ENCODE data around the gene CPEB4. TPM values are rescaled to one million over a fixed set of nuclear protein-coding genes. Genes with fewer than 3 reads are reported as not detected.

CPEB4 gene
- total RNA-seq, 1 experiment from 2014 or later: 27.7 TPM

GRCh38 chr5:173843794-173844193, 44.4 kb upstream of the CPEB4 start:
- Histone ChIP-seq H3K36me3 (ENCODE audit: control insufficient read depth, insufficient read depth, low read length) (no peaks in the 10 kb centered on the region), H3K9me3 (ENCODE audit: control insufficient read depth, insufficient read depth, low read depth, low read length) (no peaks in the 10 kb centered on the region), H3K27ac (ENCODE audit: low read length) (no peak overlapping the region), H3K27me3 (ENCODE audit: control insufficient read depth, insufficient read depth, low read length) (no peaks in the 10 kb centered on the region), H3K4me3 (ENCODE audit: low read depth in 2 of 2, low read length in 2 of 2) (no peak overlapping the region), H3K4me1 (ENCODE audit: control insufficient read depth, insufficient read depth, low read length) (no peaks in the 10 kb centered on the region)
- ATAC-seq (no peak), DNase-seq (ENCODE audit: low read depth, low spot score) (no peak)
- ChIA-PET CTCF (no interaction called here), POLR2A (no interaction called here)
- in situ Hi-C loops (cut with HindIII; ENCODE audit: low pct_unique_long_range_greater_than_20kb, low sequenced_read_pairs) (no loop called here), intact Hi-C loops (cut with micrococcal nuclease; ENCODE audit: unreplicated experiment) (no loop called here)
- BruUV-seq (replicated peaks): no TSS peak
- no peak for TF ChIP-seq POLR2AphosphoS5 (IDR thresholded peaks at IDR 0.05; ENCODE audit: low read depth, low read length)
- TF ChIP-seq CTCF (IDR thresholded peaks at IDR 0.05): no peak
- TF ChIP-seq REST (IDR thresholded peaks at IDR 0.05; ENCODE audit: insufficient read depth in 1 of 2, low read depth in 2 of 2, low read length in 1 of 2): no peak
- no peak for TF ChIP-seq SIN3A (IDR thresholded peaks at IDR 0.05; ENCODE audit: borderline replicate concordance, insufficient read depth, low read depth, low read length)
- TF ChIP-seq TCF7L2 (IDR thresholded peaks at IDR 0.05; ENCODE audit: low read depth, low read length): no peak

- DNase-seq (ENCODE audit: low read depth, low spot score): no peak
- Histone ChIP-seq H3K4me3 (ENCODE audit: low read depth in 2 of 2, low read length in 2 of 2) (no peak overlapping the region), H3K27ac (ENCODE audit: low read length) (no peak overlapping the region), H3K27me3 (ENCODE audit: control insufficient read depth, insufficient read depth, low read length) (no peaks in the 10 kb centered on the region), H3K4me1 (ENCODE audit: control insufficient read depth, insufficient read depth, low read length) (no peaks in the 10 kb centered on the region), H3K9me3 (ENCODE audit: control insufficient read depth, insufficient read depth, low read depth, low read length) (peaks cover 5% of the 10 kb centered on the region; the same call in 1 of the 2 replicates), H3K36me3 (ENCODE audit: control insufficient read depth, insufficient read depth, low read length) (no peaks in the 10 kb centered on the region)
- no peak for TF ChIP-seq TCF7L2 (IDR thresholded peaks at IDR 0.05; ENCODE audit: low read depth, low read length)
- no peak for TF ChIP-seq REST (IDR thresholded peaks at IDR 0.05; ENCODE audit: insufficient read depth in 1 of 2, low read depth in 2 of 2, low read length in 1 of 2)
- TF ChIP-seq CTCF (IDR thresholded peaks at IDR 0.05): no peak
- TF ChIP-seq POLR2AphosphoS5 (IDR thresholded peaks at IDR 0.05; ENCODE audit: low read depth, low read length): no peak
- TF ChIP-seq SIN3A (IDR thresholded peaks at IDR 0.05; ENCODE audit: borderline replicate concordance, insufficient read depth, low read depth, low read length): no peak
- ChIA-PET POLR2A (no interaction called here), CTCF (no interaction called here)
- no TSS peak for BruUV-seq (replicated peaks)
- ATAC-seq: no peak
- in situ Hi-C loops (cut with HindIII; ENCODE audit: low pct_unique_long_range_greater_than_20kb, low sequenced_read_pairs) (no loop called here), intact Hi-C loops (cut with micrococcal nuclease; ENCODE audit: unreplicated experiment) (no loop called here)
Observed at GRCh38 chr5:173845321-173845720, 42.8 kb upstream of the CPEB4 start.

Data from Panc1 (cell line).